KG1 (cell line): ENCODE data around the gene ADPRS.

Experiments used
- DNase-seq: peaks from one replicate; lab custom pipeline; 2025; lab: John Stamatoyannopoulos, UW

Gene ADPRS

DNA sequence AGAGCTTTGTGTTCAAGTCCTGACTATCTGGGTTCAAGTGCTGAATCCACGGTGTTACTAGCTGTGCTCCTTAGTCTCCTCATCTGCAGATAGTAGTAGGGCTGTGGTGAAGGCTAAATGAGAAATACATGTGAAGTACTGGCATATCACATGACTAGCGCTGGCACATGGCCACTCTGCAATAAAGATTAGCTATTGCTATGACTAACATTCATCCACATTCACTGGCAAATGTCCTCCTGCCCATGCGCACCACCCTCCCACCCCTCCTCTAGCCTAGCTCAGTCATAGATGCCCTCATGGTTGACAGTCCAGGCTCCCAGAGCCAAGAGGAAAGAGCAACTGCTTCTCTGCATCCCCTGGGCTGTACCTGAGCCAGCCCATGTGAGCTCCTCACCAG, 44.8 kb downstream of the ADPRS start:
- no peak for DNase-seq

- DNase-seq: no peak
These were observed 45.3 kb downstream of the ADPRS start for GRCh38 chr1:36134031-36134430.

DNA sequence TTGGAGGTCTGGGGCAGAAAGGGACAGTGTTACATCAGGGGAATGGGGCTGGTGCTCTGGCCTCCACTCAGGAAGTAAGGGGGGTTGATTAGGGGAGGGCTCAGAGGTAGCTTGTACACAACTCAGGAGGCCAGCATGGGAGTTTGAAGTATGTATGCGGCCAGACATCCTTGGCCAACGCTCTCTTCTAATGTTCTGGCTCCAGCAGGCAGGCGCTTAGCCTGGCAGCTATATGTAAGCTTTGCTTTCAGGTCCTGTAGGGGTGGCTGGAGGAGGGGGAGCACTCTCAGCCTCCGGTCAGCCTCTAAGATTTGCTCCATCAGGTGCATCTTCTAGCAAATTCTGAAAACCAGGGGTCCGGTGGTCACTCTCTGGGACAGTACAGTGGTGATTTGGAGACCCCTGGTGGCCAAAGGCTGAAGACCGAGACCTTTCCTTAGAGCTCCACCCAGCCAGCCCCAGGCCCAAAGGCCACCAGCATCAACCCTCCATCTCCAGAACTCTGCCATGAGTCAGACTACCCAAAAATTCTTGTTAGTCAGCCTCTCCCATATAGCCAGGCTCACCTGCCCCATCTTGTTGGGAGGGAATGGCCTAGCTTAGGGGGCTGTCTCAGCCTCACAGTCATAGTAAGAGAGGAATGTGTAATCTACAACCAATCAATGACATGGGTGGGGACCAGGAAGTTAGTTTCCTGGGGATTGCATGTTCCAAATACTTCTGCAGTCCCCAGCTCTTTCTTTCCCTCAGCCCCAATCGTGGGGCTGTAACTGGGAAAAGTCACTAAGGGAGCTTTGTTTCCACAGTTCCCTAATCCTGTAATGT, 46.0 kb downstream of the ADPRS start:
- no peak for DNase-seq

GRCh38 chr1:36135330-36135667, 46.6 kb downstream of the ADPRS start:
- no peak for DNase-seq

DNA sequence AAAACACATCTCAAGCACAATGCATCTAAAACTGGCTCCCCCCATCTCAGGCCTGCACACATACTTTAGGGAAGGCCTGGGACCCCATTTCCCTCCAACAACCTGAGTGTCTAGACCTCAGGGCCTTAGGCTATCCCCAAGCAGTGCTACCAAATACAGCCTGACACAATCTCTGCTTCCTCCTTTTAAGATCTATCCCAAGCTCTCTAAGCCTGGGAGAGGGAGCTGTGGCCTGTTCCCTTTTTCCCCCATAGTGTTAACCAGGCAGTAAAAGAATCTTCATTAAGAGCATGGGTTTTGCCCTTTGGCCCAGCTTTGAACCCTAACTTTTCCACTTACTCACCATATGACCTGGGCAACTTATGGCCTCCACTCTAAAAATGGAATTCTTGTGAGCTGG, 47.1 kb downstream of the ADPRS start:
- DNase-seq: no peak

DNA sequence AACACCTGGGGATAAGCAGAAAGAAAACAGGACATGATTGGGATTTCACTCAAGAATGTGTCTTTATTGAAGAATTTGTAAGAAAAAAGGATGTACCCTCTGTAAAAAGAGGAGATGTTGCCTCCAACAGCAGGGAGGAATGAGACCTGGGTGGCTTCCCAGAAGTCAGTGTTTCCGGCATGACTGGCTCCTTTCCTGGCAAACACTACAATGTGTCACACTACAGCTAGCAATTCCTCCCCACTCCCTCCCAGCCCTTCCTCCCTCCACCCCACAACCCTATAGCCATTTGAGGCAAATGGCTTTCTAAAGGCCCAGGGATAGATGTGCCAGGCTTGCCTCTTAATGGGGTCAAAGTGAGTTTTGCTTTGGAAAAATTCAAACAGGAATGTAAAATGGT, 47.8 kb downstream of the ADPRS start:
- no peak for DNase-seq

- no peak for DNase-seq
These were observed 48.5 kb downstream of the ADPRS start for GRCh38 chr1:36137226-36137625.

DNA sequence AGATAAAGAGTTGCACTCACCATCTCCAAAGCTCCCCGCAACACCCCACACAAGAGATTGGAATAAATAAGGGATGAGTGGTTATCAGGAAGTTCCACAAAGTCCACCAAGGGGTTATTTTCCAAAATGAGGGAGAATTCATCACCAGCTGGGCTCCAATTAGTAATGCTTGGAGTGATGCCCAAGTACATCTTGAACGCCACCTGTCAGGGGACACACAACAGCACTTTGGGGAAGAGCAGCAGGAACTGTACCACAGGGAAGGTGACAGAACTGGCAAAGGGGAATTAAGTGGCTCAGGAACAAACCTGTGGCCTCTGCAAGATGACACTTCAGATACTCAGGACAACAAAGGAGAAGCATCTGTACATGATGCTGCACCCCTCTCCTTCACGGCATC, 49.1 kb downstream of the ADPRS start:
- DNase-seq: no peak

DNA sequence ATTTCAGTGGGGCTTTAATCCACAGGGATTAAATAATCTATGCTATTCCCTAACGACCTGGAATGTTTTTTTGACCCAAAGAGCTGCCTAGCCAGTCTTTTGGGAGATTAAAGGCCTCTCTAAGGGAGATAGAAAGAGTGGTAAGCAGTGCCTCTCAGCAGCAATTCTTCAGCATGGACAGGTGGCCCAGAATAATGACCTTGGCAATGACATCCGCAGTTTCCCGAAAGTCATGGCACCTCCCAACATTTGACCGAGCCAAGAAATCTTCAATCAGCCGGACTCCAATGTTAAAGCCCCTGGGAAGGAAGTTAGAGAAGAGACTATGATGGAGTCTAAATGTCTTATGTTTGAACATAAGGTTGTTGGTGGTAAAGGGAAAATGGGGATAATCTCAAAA, 50.8 kb downstream of the ADPRS start:
- no peak for DNase-seq

- DNase-seq: no peak
These were observed 53.4 kb downstream of the ADPRS start for GRCh38 chr1:36142121-36142520.

DNA sequence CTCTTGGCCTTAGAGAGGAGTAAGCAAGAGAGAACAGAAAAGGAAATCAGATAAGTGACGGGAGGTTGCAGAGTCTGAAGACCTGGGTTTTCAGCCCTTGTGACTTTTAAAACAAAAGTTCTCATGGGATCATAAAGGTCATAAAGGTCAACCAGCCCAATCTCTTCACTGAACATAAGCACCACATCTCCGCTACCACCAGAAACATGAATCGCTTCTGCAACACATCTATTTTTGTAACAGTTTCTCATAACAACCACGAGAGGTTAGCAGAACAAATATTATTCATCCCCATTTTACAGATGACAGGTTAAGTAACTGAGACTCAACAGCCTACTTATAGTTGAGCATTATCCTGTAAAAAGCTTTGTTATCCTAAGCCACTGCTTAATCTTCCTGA, 54.7 kb downstream of the ADPRS start:
- no peak for DNase-seq
